ENCODE measurements around the gene ACOX2.

Gene ACOX2

GRCh38 chr3:58470363-58471024 lies 66.5 kb downstream of the ACOX2 start:
- H3K9ac ChIP-seq (ENCODE audit: low read length), result no peak overlapping the region
- H3K4me3 ChIP-seq (ENCODE audit: low read depth, low read length, poor library complexity, severe bottlenecking), result no peak overlapping the region

GRCh38 chr3:58469096-58469495 lies 67.9 kb downstream of the ACOX2 start:
- H4K20me1 ChIP-seq (ENCODE audit: insufficient read depth, low read length), result no peaks in the 10 kb centered on the region
- H3K9me3 ChIP-seq (ENCODE audit: low read length), result no peaks in the 10 kb centered on the region
- H3K27ac ChIP-seq (ENCODE audit: low read depth, low read length, poor library complexity, severe bottlenecking), result no peak overlapping the region
- no peaks in the 10 kb centered on the region; the same call in 1 of the 2 replicates for H3K27me3 ChIP-seq (ENCODE audit: insufficient read depth, low read length)
- H3F3A ChIP-seq (ENCODE audit: insufficient read depth, low read length), result no peaks in the 10 kb centered on the region
- no peak overlapping the region for H2AFZ ChIP-seq (ENCODE audit: low read length)
- no peaks in the 10 kb centered on the region for H3K4me1 ChIP-seq (ENCODE audit: insufficient read depth, low read length, severe bottlenecking)
- H3K36me3 ChIP-seq (ENCODE audit: insufficient read depth, low read length), result no peaks in the 10 kb centered on the region
- no peaks in the 10 kb centered on the region for H3K9me2 ChIP-seq (ENCODE audit: low read depth, low read length)
- no peak for TF ChIP-seq CTCF (IDR thresholded peaks at IDR 0.05; ENCODE audit: low read length)
- TF ChIP-seq EZH2 (IDR thresholded peaks at IDR 0.05; ENCODE audit: borderline replicate concordance, low read length), result no peak
- H3K4me3 ChIP-seq (ENCODE audit: low read depth, low read length, poor library complexity, severe bottlenecking), result no peak overlapping the region
- no peak overlapping the region for H3K4me2 ChIP-seq (ENCODE audit: low read length)
- no peak overlapping the region for H3K9ac ChIP-seq (ENCODE audit: low read length)
- H3K79me2 ChIP-seq (ENCODE audit: insufficient read depth, low read length), result no peaks in the 10 kb centered on the region

More at GRCh38 chr3:58470363-58471024, 66.5 kb downstream of the ACOX2 start:
- Histone ChIP-seq H4K20me1 (ENCODE audit: insufficient read depth, low read length) (no peaks in the 10 kb centered on the region), H2AFZ (ENCODE audit: low read length) (no peak overlapping the region), H3K36me3 (ENCODE audit: insufficient read depth, low read length) (no peaks in the 10 kb centered on the region), H3K4me1 (ENCODE audit: insufficient read depth, low read length, severe bottlenecking) (peaks cover 5% of the 10 kb centered on the region), H3K79me2 (ENCODE audit: insufficient read depth, low read length) (no peaks in the 10 kb centered on the region), H3K9me2 (ENCODE audit: low read depth, low read length) (no peaks in the 10 kb centered on the region), H3K27ac (ENCODE audit: low read depth, low read length, poor library complexity, severe bottlenecking) (no peak overlapping the region), H3K9me3 (ENCODE audit: low read length) (no peaks in the 10 kb centered on the region), H3K4me2 (ENCODE audit: low read length) (no peak overlapping the region), H3F3A (ENCODE audit: insufficient read depth, low read length) (no peaks in the 10 kb centered on the region), H3K27me3 (ENCODE audit: insufficient read depth, low read length) (no peaks in the 10 kb centered on the region; the same call in 1 of the 2 replicates)
- TF ChIP-seq CTCF (IDR thresholded peaks at IDR 0.05; ENCODE audit: low read length), result no peak
- no peak for TF ChIP-seq EZH2 (IDR thresholded peaks at IDR 0.05; ENCODE audit: borderline replicate concordance, low read length)

- H3K27ac ChIP-seq (ENCODE audit: low read depth, low read length, poor library complexity, severe bottlenecking), result no peak overlapping the region
- no peaks in the 10 kb centered on the region for H3K4me1 ChIP-seq (ENCODE audit: insufficient read depth, low read length, severe bottlenecking)
- H3K9me3 ChIP-seq (ENCODE audit: low read length), result no peaks in the 10 kb centered on the region
- H3K9me2 ChIP-seq (ENCODE audit: low read depth, low read length), result no peaks in the 10 kb centered on the region
- no peak overlapping the region for H3K4me2 ChIP-seq (ENCODE audit: low read length)
- H2AFZ ChIP-seq (ENCODE audit: low read length), result no peak overlapping the region
- no peaks in the 10 kb centered on the region for H3F3A ChIP-seq (ENCODE audit: insufficient read depth, low read length)
- H3K79me2 ChIP-seq (ENCODE audit: insufficient read depth, low read length), result no peaks in the 10 kb centered on the region
- TF ChIP-seq CTCF (IDR thresholded peaks at IDR 0.05; ENCODE audit: low read length) (no peak), EZH2 (IDR thresholded peaks at IDR 0.05; ENCODE audit: borderline replicate concordance, low read length) (no peak)
- H3K36me3 ChIP-seq (ENCODE audit: insufficient read depth, low read length), result no peaks in the 10 kb centered on the region
- no peak overlapping the region for H3K4me3 ChIP-seq (ENCODE audit: low read depth, low read length, poor library complexity, severe bottlenecking)
- no peak overlapping the region for H3K9ac ChIP-seq (ENCODE audit: low read length)
- no peaks in the 10 kb centered on the region for H4K20me1 ChIP-seq (ENCODE audit: insufficient read depth, low read length)
- no peaks in the 10 kb centered on the region; the same call in 1 of the 2 replicates for H3K27me3 ChIP-seq (ENCODE audit: insufficient read depth, low read length)
These were observed 70.0 kb downstream of the ACOX2 start for GRCh38 chr3:58466899-58467563.
